ENCODE data around the gene GTPBP1. TPM values are rescaled to one million over a fixed set of nuclear protein-coding genes. Genes with fewer than 3 reads are reported as not detected.

Gene GTPBP1
- 8.3 and 16.1 TPM in 2 replicates for total RNA-seq (2014; rRNA removed; shearing (Covaris generic))

- peak; percentile 99 for DNase-seq (ENCODE audit: low spot score)
Observed at GRCh38 chr22:38705235-38706100, at the start of gene GTPBP1. Gene GTPBP1 (plus strand): TSS chr22:38705944. CDS start chr22:38705956, 12 bp downstream.

GRCh38 chr22:38656256-38657044 lies 49.3 kb upstream of the GTPBP1 start, which contains the start of the genes CBY1 and FAM227A:
Gene CBY1 (plus strand): TSS chr22:38656638. CDS start chr22:38668055, 11,417 bp downstream.
Gene FAM227A (minus strand): TSS chr22:38656392. CDS start chr22:38650168, 6,224 bp downstream.
- DNase-seq (ENCODE audit: low spot score): peak; percentile 60

- DNase-seq (ENCODE audit: low spot score): no peak
Observed at GRCh38 chr22:38657045-38657909, 48.5 kb upstream of the GTPBP1 start.

GRCh38 chr22:38674888-38675287 lies 30.9 kb upstream of the GTPBP1 start:
- DNase-seq (ENCODE audit: low spot score): no peak

GRCh38 chr22:38675833-38676232 lies 29.9 kb upstream of the GTPBP1 start:
- no peak for DNase-seq (ENCODE audit: low spot score)

GRCh38 chr22:38681582-38682335 lies 24.0 kb upstream of the GTPBP1 start, which contains the start of gene TOMM22:
Gene TOMM22 (plus strand): TSS chr22:38681957. CDS start chr22:38681979, 22 bp downstream.
- peak; percentile 70 for DNase-seq (ENCODE audit: low spot score)

- DNase-seq (ENCODE audit: low spot score): no peak
Observed at GRCh38 chr22:38684895-38685294, 20.8 kb upstream of the GTPBP1 start.

- DNase-seq (ENCODE audit: low spot score): no peak
Observed at GRCh38 chr22:38685761-38686160, 20.0 kb upstream of the GTPBP1 start.

GRCh38 chr22:38689651-38690050 lies 16.1 kb upstream of the GTPBP1 start:
- no peak for DNase-seq (ENCODE audit: low spot score)

- DNase-seq (ENCODE audit: low spot score): no peak
Observed at GRCh38 chr22:38694049-38694448, 11.7 kb upstream of the GTPBP1 start.

GRCh38 chr22:38694940-38695339 lies 10.8 kb upstream of the GTPBP1 start:
- DNase-seq (ENCODE audit: low spot score): no peak

GRCh38 chr22:38696606-38697424 lies 8.9 kb upstream of the GTPBP1 start:
- peak; percentile 81 for DNase-seq (ENCODE audit: low spot score)

GRCh38 chr22:38697425-38698089 lies 8.2 kb upstream of the GTPBP1 start:
- DNase-seq (ENCODE audit: low spot score): no peak

GRCh38 chr22:38698407-38699094 lies 7.2 kb upstream of the GTPBP1 start:
- no peak for DNase-seq (ENCODE audit: low spot score)

- DNase-seq (ENCODE audit: low spot score): no peak
Observed at GRCh38 chr22:38699143-38699542, 6.6 kb upstream of the GTPBP1 start.

GRCh38 chr22:38699784-38700183 lies 6.0 kb upstream of the GTPBP1 start:
- DNase-seq (ENCODE audit: low spot score): no peak

GRCh38 chr22:38700270-38700788 lies 5.4 kb upstream of the GTPBP1 start:
- no peak for DNase-seq (ENCODE audit: low spot score)

Data from A172 (cell line).